ENCODE results near the gene UBTD2. TPM values are rescaled to one million over a fixed set of nuclear protein-coding genes. Genes with fewer than 3 reads are reported as not detected.
A peak's percentile ranks its signal among the peaks of the same experiment; 100 is the strongest.
"Not testable (repeated sequence)": the region's sequence is repeated elsewhere in the genome, so short reads cannot be mapped to it uniquely, and the experiment has no call there.

The UBTD2 gene
- total RNA-seq, 4 donors from 2014 or later, result 6.0 to 35.4 (median 19.0) TPM

GRCh38 chr5:172288465-172288864, 4.9 kb upstream of the UBTD2 start:
- intact Hi-C loops (cut with DNase I; ENCODE audit: low total_unique reads) (no loop called here), in situ Hi-C loops (cut with MboI; ENCODE audit: low pct_ligation_motif_present in 1 of 4, low pct_unique_long_range_greater_than_20kb in 1 of 4, low sequenced_read_pairs in 3 of 4) (loop anchor here in 2 of 4 donors (10.0 to 25.0 kb wide), 3 partner anchors 94 to 184 kb away; partner anchors contain the start of gene EFCAB9 (in 1 of the 2))
- 98% methylated on average over 4 of the region's 4 CpGs; no CpG with 5 or more reads in 1 of the 2 donors for WGBS, 2 donors (ENCODE audit: low coverage in 1 of 2)

GRCh38 chr5:172287140-172287539, 3.6 kb upstream of the UBTD2 start:
- H3K27me3 ChIP-seq; H3K9me3 ChIP-seq; intact Hi-C loops (cut with DNase I; ENCODE audit: low total_unique reads); H3K4me3 ChIP-seq; DNase-seq; H3K36me3 ChIP-seq; H3K27ac ChIP-seq: not testable (repeated sequence)
- in situ Hi-C loops (cut with MboI; ENCODE audit: low pct_ligation_motif_present in 1 of 4, low pct_unique_long_range_greater_than_20kb in 1 of 4, low sequenced_read_pairs in 3 of 4), result loop anchor here in 2 of 4 donors (10.0 to 25.0 kb wide), 3 partner anchors 92 to 182 kb away; partner anchors contain the start of gene EFCAB9 (in 1 of the 2)
- 20 to 82% methylated on average over 1 to 3 of the region's 3 CpGs for WGBS, 2 donors (ENCODE audit: low coverage in 1 of 2)
- peaks cover 0 to 14% (median 8%) of the 10 kb centered on the region in 4 donors for H3K4me1 ChIP-seq

More at GRCh38 chr5:172288465-172288864, 4.9 kb upstream of the UBTD2 start:
- no peaks in the 10 kb centered on the region for H3K27me3 ChIP-seq
- DNase-seq, result no peak
- H3K36me3 ChIP-seq, result no peaks in the 10 kb centered on the region
- TF ChIP-seq EP300 (IDR thresholded peaks at IDR 0.05; ENCODE audit: low read depth) (no peak), CTCF (IDR thresholded peaks at IDR 0.05) (no peak), POLR2AphosphoS5 (IDR thresholded peaks at IDR 0.05) (no peak)
- H3K27ac ChIP-seq, result no peak overlapping the region
- H3K4me3 ChIP-seq, result no peak overlapping the region
- H3K9me3 ChIP-seq, result no peaks in the 10 kb centered on the region
- H3K4me1 ChIP-seq, result peaks cover 0 to 11% (median 7%) of the 10 kb centered on the region in 4 donors

GRCh38 chr5:172285226-172286143, 1.9 kb upstream of the UBTD2 start:
- H3K27ac ChIP-seq, result peak overlapping the region in 1 of 4 donors; percentile 96
- H3K36me3 ChIP-seq, result no peaks in the 10 kb centered on the region
- 69 to 77% methylated on average over 8 to 15 of the region's 15 CpGs for WGBS, 2 donors (ENCODE audit: low coverage in 1 of 2)
- peak overlapping the region in 1 of 4 donors; percentile 82 for H3K4me3 ChIP-seq
- intact Hi-C loops (cut with DNase I; ENCODE audit: low total_unique reads) (no loop called here), in situ Hi-C loops (cut with MboI; ENCODE audit: low pct_ligation_motif_present in 1 of 4, low pct_unique_long_range_greater_than_20kb in 1 of 4, low sequenced_read_pairs in 3 of 4) (loop anchor here in 2 of 4 donors (10.0 to 25.0 kb wide), 3 partner anchors 91 to 181 kb away; partner anchors contain the start of gene EFCAB9 (in 1 of the 2))
- H3K9me3 ChIP-seq, result no peaks in the 10 kb centered on the region
- no peaks in the 10 kb centered on the region for H3K27me3 ChIP-seq
- no peak for TF ChIP-seq EP300 (IDR thresholded peaks at IDR 0.05; ENCODE audit: low read depth)
- DNase-seq, result no peak
- peaks cover 0 to 30% (median 20%) of the 10 kb centered on the region in 4 donors for H3K4me1 ChIP-seq

GRCh38 chr5:172284611-172284980, 1.0 kb upstream of the UBTD2 start:
- 2 to 3% methylated on average over 10 to 11 of the region's 11 CpGs for WGBS, 2 donors (ENCODE audit: low coverage in 1 of 2)
- intact Hi-C loops (cut with DNase I; ENCODE audit: low total_unique reads), result no loop called here
- H3K9me3 ChIP-seq, result no peaks in the 10 kb centered on the region
- no peak for DNase-seq
- H3K4me1 ChIP-seq, result peaks cover 0 to 30% (median 21%) of the 10 kb centered on the region in 4 donors
- TF ChIP-seq POLR2A (IDR thresholded peaks at IDR 0.05) (no peak), EP300 (IDR thresholded peaks at IDR 0.05; ENCODE audit: low read depth) (no peak), CTCF (IDR thresholded peaks at IDR 0.05) (no peak), POLR2AphosphoS5 (IDR thresholded peaks at IDR 0.05) (no peak)
- H3K36me3 ChIP-seq, result no peaks in the 10 kb centered on the region
- peak overlapping the region; percentile 88 to 98 (median 96) for H3K27ac ChIP-seq
- H3K27me3 ChIP-seq, result no peaks in the 10 kb centered on the region
- in situ Hi-C loops (cut with MboI; ENCODE audit: low pct_ligation_motif_present in 1 of 4, low pct_unique_long_range_greater_than_20kb in 1 of 4, low sequenced_read_pairs in 3 of 4), result loop anchor here in 2 of 4 donors (10.0 to 25.0 kb wide), 3 partner anchors 90 to 180 kb away; partner anchors contain the start of gene EFCAB9 (in 1 of the 2)
- H3K4me3 ChIP-seq, result peak overlapping the region; percentile 42 to 97 (median 86)

Measured in transverse colon (tissue), 4 donors.